GM18517 (cell line): ENCODE measurements around the gene GAPVD1.
"Not testable (repeated sequence)": the region's sequence is repeated elsewhere in the genome, so short reads cannot be mapped to it uniquely, and the experiment has no call there.

ENCODE experiments used
- ATAC-seq: cut with Tn5 transposase; IDR thresholded peaks from one replicate; pipeline ENCODE4 v1.9.1; 2021; ENCODE audit warnings: mild to moderate bottlenecking, moderate library complexity; ENCODE audit not compliant: unreplicated experiment

GAPVD1 gene

GRCh38 chr9:125372441-125373226 lies 111.0 kb downstream of the GAPVD1 start:
- no peak for ATAC-seq

- ATAC-seq = no peak
Observed at GRCh38 chr9:125374443-125375309, 113.0 kb downstream of the GAPVD1 start.

- no peak for ATAC-seq
Observed at GRCh38 chr9:125375820-125376219, 114.2 kb downstream of the GAPVD1 start.

GRCh38 chr9:125376261-125377226 lies 114.9 kb downstream of the GAPVD1 start:
- ATAC-seq = no peak

GRCh38 chr9:125377584-125378250 lies 116.1 kb downstream of the GAPVD1 start:
- ATAC-seq = no peak

GRCh38 chr9:125378778-125379177 lies 117.2 kb downstream of the GAPVD1 start:
- no peak for ATAC-seq

- ATAC-seq = no peak
Observed at GRCh38 chr9:125379208-125379607, 117.6 kb downstream of the GAPVD1 start.

GRCh38 chr9:125380406-125380805 lies 118.8 kb downstream of the GAPVD1 start:
- ATAC-seq = no peak

- ATAC-seq = no peak
Observed at GRCh38 chr9:125387861-125388524, 126.4 kb downstream of the GAPVD1 start.

- ATAC-seq = no peak
Observed at GRCh38 chr9:125388978-125389377, 127.4 kb downstream of the GAPVD1 start.

- no peak for ATAC-seq
Observed at GRCh38 chr9:125391704-125392103, 130.1 kb downstream of the GAPVD1 start.

- ATAC-seq = peak; percentile 52
Observed at GRCh38 chr9:125393426-125393825, 131.8 kb downstream of the GAPVD1 start.

GRCh38 chr9:125396799-125397198 lies 135.2 kb downstream of the GAPVD1 start:
- no peak for ATAC-seq

GRCh38 chr9:125397736-125398135 lies 136.1 kb downstream of the GAPVD1 start:
- ATAC-seq = no peak

- ATAC-seq = no peak
Observed at GRCh38 chr9:125398243-125398642, 136.6 kb downstream of the GAPVD1 start.

GRCh38 chr9:125399165-125399564 lies 137.5 kb downstream of the GAPVD1 start:
- ATAC-seq = no peak

- ATAC-seq = no peak
Observed at GRCh38 chr9:125399666-125400065, 138.0 kb downstream of the GAPVD1 start.

GRCh38 chr9:125400232-125400631 lies 138.6 kb downstream of the GAPVD1 start:
- not testable (repeated sequence) for ATAC-seq
